ENCODE results near the gene VPS35L. TPM values are rescaled to one million over a fixed set of nuclear protein-coding genes. Genes with fewer than 3 reads are reported as not detected.

The VPS35L gene
- total RNA-seq, 1 donor from 2014 or later = 59.3 TPM

DNA sequence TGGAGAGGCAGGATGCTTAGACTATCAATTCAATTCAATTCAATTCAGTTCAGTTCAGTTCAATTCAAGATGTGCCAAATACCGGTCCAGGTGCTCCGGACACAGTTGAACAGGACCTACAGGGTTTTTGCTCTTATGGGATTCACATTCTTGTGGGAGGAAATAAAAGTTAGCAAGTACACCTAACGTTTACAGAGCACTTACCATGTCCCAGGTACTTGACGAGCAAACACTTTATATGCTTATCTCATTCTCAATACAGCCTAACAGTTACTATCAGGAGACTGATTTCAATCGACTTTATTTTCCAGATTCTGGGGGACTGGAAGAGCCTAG, 33.1 kb upstream of the VPS35L start:
- Mint-ChIP-seq H3K27me3 (ENCODE audit: low read depth) (no peaks in the 10 kb centered on the region), H3K4me3 (peak overlapping the region; percentile 92), H3K36me3 (peaks cover 2% of the 10 kb centered on the region), H3K9me3 (no peaks in the 10 kb centered on the region), H3K4me1 (peaks cover 45% of the 10 kb centered on the region), H3K27ac (peak overlapping the region; percentile 95)
- no peak for DNase-seq (ENCODE audit: low spot score in 2 of 2, unreplicated experiment in 2 of 2)
- TF ChIP-seq CTCF (IDR thresholded peaks at IDR 0.05; ENCODE audit: unreplicated experiment) = no peak

- no peak for DNase-seq (ENCODE audit: low spot score in 2 of 2, unreplicated experiment in 2 of 2)
- no peak for TF ChIP-seq CTCF (IDR thresholded peaks at IDR 0.05; ENCODE audit: unreplicated experiment)
- H3K36me3 Mint-ChIP-seq = peaks cover 2% of the 10 kb centered on the region
- no peaks in the 10 kb centered on the region for H3K9me3 Mint-ChIP-seq
- H3K4me3 Mint-ChIP-seq = no peak overlapping the region
- H3K27me3 Mint-ChIP-seq (ENCODE audit: low read depth) = no peaks in the 10 kb centered on the region
- H3K4me1 Mint-ChIP-seq = peaks cover 44% of the 10 kb centered on the region
- H3K27ac Mint-ChIP-seq = no peak overlapping the region
These were observed 32.7 kb upstream of the VPS35L start for GRCh38 chr16:19522760-19523159.

DNA sequence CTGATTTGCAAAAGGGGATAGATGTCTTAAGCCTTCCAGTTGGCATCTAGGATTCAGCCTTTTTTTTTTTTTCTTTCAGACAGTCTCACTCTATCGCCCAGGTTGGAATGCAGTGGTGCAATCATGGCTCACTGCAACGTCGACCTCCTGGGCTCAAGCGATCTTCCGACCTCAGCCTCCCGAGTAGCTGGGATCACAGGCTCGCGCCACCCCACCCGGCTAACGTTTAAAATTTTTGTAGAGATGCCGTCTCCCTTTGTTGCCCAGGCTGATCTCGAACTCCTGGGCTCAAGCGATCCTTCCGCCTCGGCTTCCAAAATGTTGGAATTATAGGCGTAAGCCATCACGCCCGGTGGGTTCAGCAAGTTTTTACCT, 32.3 kb upstream of the VPS35L start:
- Mint-ChIP-seq H3K27me3 (ENCODE audit: low read depth) (no peaks in the 10 kb centered on the region), H3K9me3 (no peaks in the 10 kb centered on the region), H3K36me3 (peaks cover 2% of the 10 kb centered on the region), H3K4me3 (peak overlapping the region; percentile 22), H3K27ac (no peak overlapping the region), H3K4me1 (peaks cover 43% of the 10 kb centered on the region)
- no peak for TF ChIP-seq CTCF (IDR thresholded peaks at IDR 0.05; ENCODE audit: unreplicated experiment)
- no peak for DNase-seq (ENCODE audit: low spot score in 2 of 2, unreplicated experiment in 2 of 2)

DNA sequence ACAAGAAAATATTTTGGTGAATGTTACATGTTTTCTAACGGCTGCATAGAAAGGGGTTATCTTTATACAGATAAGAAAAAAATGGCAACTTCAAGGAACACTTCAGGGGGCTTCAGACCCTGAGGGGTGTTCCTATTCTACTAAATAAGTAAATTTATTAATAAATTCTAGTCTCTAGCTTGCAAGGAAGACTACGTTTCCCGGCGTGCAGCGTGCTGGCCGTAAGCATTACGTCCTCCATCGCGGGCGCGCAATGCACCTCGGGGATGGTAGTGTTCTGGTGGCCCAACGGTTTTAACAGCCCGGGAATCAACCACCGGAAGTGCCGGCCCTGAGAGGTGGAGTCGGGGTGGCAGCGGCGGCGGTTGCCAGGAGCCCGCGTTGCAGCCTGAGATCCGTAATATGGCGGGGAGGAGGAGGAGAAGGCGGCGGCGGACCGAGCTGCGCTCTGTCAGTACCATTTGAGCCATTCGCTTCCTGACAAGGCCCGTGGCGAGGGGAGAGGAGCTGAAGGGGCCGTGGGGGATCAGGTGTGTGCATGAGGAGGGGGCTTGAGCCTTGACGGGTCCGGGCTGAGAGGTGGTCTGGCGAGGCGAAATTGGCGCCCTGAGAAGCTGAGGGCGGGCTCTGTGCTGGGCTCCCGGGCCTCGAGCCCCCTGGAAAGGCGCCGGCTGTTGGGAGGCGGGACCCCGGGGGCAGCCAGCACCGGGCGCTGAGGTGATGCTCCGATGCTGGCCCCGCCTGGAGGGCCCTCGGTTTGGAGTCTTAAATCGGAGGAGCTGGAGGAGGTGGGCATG, 31.7 kb upstream of the VPS35L start, which contains the start of gene CCP110:
TSS of gene CCP110 (plus strand) at position 384 of the 797 bp plus-strand sequence. CDS start 3,940 bp downstream, outside the sequence.
- Mint-ChIP-seq H3K4me3 (peak within 1 kb of the TSS; percentile 91), H3K4me1 (peaks cover 37% of the 10 kb centered on the region), H3K9me3 (no peaks in the 10 kb centered on the region), H3K36me3 (no peaks in the 10 kb centered on the region), H3K27me3 (ENCODE audit: low read depth) (no peaks in the 10 kb centered on the region), H3K27ac (peak within 1 kb of the TSS; percentile 94)
- no peak for TF ChIP-seq CTCF (IDR thresholded peaks at IDR 0.05; ENCODE audit: unreplicated experiment)
- DNase-seq (ENCODE audit: low spot score in 2 of 2, unreplicated experiment in 2 of 2) = peak; percentile 84 to 89

DNA sequence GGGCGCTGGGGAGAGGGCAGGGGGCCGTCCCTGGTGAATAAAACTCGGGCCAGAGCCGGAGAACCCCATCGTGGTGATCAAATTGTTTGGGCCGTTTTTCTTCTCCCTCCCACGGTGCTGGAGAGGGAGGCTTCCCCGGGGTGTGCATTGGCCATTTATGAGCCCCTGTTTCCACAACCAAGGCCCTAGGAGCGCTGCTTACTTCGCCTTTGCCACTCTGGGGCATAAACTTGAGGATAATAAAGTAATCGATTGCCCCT, 31.2 kb upstream of the VPS35L start:
- Mint-ChIP-seq H3K4me1 (peaks cover 33% of the 10 kb centered on the region), H3K36me3 (peaks cover 3% of the 10 kb centered on the region), H3K4me3 (peak overlapping the region; percentile 91), H3K27ac (peak overlapping the region; percentile 94), H3K9me3 (no peaks in the 10 kb centered on the region), H3K27me3 (ENCODE audit: low read depth) (no peaks in the 10 kb centered on the region)
- no peak for TF ChIP-seq CTCF (IDR thresholded peaks at IDR 0.05; ENCODE audit: unreplicated experiment)
- no peak for DNase-seq (ENCODE audit: low spot score in 2 of 2, unreplicated experiment in 2 of 2)

Data from mesothelial cell of epicardium (in vitro differentiated cells).